Measurements from ENCODE around the gene MFSD2A.

MFSD2A gene

DNA sequence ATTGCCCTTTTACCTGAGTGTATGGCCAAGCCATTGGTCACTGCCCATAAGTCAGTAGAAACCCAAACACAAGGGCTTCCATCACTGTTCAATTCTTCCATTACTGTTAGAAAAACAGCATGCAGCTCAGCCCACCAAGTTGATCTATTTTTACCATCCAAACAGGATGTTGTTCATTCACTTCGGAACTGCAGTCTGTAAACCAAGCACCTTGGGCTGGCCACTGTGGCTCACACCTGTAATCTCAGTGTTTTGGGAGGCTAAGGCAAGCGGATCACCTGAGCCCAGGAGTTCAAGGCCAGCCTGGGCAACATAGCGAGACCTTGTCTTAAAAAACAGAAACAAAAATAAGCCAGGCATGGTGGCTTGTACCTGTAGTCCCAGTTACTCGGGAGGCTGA is 8.7 kb upstream of the MFSD2A start:
- H3K79me2 ChIP-seq (ENCODE audit: insufficient read depth, low read length), result no peaks in the 10 kb centered on the region
- no peaks in the 10 kb centered on the region; the same call in 1 of the 2 replicates for H3K36me3 ChIP-seq (ENCODE audit: insufficient read depth, low read length)
- TF ChIP-seq EZH2 (IDR thresholded peaks at IDR 0.05; ENCODE audit: borderline replicate concordance, low read length), result no peak
- TF ChIP-seq, protein P1, sequence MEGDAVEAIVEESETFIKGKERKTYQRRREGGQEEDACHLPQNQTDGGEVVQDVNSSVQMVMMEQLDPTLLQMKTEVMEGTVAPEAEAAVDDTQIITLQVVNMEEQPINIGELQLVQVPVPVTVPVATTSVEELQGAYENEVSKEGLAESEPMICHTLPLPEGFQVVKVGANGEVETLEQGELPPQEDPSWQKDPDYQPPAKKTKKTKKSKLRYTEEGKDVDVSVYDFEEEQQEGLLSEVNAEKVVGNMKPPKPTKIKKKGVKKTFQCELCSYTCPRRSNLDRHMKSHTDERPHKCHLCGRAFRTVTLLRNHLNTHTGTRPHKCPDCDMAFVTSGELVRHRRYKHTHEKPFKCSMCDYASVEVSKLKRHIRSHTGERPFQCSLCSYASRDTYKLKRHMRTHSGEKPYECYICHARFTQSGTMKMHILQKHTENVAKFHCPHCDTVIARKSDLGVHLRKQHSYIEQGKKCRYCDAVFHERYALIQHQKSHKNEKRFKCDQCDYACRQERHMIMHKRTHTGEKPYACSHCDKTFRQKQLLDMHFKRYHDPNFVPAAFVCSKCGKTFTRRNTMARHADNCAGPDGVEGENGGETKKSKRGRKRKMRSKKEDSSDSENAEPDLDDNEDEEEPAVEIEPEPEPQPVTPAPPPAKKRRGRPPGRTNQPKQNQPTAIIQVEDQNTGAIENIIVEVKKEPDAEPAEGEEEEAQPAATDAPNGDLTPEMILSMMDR (IDR thresholded peaks at IDR 0.05; ENCODE audit: low read length), result no peak
- H3K9ac ChIP-seq (ENCODE audit: low read length), result no peak overlapping the region
- H4K20me1 ChIP-seq (ENCODE audit: insufficient read depth, low read length), result no peaks in the 10 kb centered on the region
- no peaks in the 10 kb centered on the region for H3K9me2 ChIP-seq (ENCODE audit: low read depth, low read length)
- H3K4me2 ChIP-seq (ENCODE audit: low read length), result no peak overlapping the region
- H3K27me3 ChIP-seq (ENCODE audit: insufficient read depth, low read length), result no peaks in the 10 kb centered on the region; the same call in 1 of the 2 replicates
- no peak overlapping the region for H2AFZ ChIP-seq (ENCODE audit: low read length)
- H3K4me1 ChIP-seq (ENCODE audit: insufficient read depth, low read length, severe bottlenecking), result peaks cover 8% of the 10 kb centered on the region
- no peaks in the 10 kb centered on the region for H3K9me3 ChIP-seq (ENCODE audit: low read length)
- no peaks in the 10 kb centered on the region for H3F3A ChIP-seq (ENCODE audit: insufficient read depth, low read length)
- H3K4me3 ChIP-seq (ENCODE audit: low read depth, low read length, poor library complexity, severe bottlenecking), result no peak overlapping the region
- no peak overlapping the region for H3K27ac ChIP-seq (ENCODE audit: low read depth, low read length, poor library complexity, severe bottlenecking)

DNA sequence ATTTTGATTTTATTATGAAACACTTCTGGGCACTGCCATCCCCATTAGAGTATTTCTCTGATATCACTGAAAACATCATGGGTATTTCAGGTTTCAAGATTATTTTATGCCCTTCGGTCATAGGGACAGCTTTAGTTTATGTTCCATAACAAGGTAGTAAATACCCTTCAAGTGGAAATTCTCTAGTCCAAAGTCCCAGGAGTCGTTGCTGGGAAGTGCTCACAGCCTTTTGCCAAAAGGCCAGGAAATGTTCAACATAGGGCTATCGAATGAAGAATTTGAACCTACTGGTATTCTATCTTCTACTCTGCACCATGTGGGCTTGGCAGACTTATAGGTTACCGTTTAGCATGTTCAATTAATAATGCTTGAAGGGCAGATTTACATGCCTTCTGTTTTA is 7.7 kb upstream of the MFSD2A start:
- Histone ChIP-seq H3K9me2 (ENCODE audit: low read depth, low read length) (no peaks in the 10 kb centered on the region), H4K20me1 (ENCODE audit: insufficient read depth, low read length) (no peaks in the 10 kb centered on the region), H2AFZ (ENCODE audit: low read length) (no peak overlapping the region), H3K27me3 (ENCODE audit: insufficient read depth, low read length) (no peaks in the 10 kb centered on the region; the same call in 1 of the 2 replicates), H3F3A (ENCODE audit: insufficient read depth, low read length) (no peaks in the 10 kb centered on the region), H3K9ac (ENCODE audit: low read length) (no peak overlapping the region), H3K4me3 (ENCODE audit: low read depth, low read length, poor library complexity, severe bottlenecking) (no peak overlapping the region), H3K4me2 (ENCODE audit: low read length) (no peak overlapping the region), H3K9me3 (ENCODE audit: low read length) (no peaks in the 10 kb centered on the region), H3K27ac (ENCODE audit: low read depth, low read length, poor library complexity, severe bottlenecking) (no peak overlapping the region), H3K36me3 (ENCODE audit: insufficient read depth, low read length) (no peaks in the 10 kb centered on the region; the same call in 1 of the 2 replicates), H3K4me1 (ENCODE audit: insufficient read depth, low read length, severe bottlenecking) (peaks cover 8% of the 10 kb centered on the region), H3K79me2 (ENCODE audit: insufficient read depth, low read length) (no peaks in the 10 kb centered on the region)
- TF ChIP-seq EZH2 (IDR thresholded peaks at IDR 0.05; ENCODE audit: borderline replicate concordance, low read length), result no peak
- TF ChIP-seq, protein P1 (IDR thresholded peaks at IDR 0.05; ENCODE audit: low read length), result no peak

DNA sequence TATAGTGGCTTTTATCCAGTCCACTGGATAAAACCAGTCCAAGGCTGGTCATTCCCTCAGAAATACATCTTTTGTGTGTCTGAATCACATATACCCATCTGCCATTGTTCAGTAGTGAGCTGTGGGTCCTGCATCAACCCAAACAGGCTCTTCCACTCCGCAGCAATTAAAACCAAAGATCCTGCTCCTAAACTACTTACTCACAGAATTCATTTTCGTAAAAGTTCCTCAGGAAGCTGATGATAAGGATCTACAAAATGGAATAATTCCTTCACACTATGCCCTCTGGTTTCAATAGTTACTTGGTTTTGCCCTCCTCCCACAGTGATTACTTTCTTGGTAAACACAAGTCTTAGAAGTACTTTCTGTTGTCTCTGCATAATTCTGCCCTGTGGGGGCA is 5.1 kb upstream of the MFSD2A start:
- Histone ChIP-seq H4K20me1 (ENCODE audit: insufficient read depth, low read length) (no peaks in the 10 kb centered on the region), H3K79me2 (ENCODE audit: insufficient read depth, low read length) (no peaks in the 10 kb centered on the region), H3F3A (ENCODE audit: insufficient read depth, low read length) (no peaks in the 10 kb centered on the region), H2AFZ (ENCODE audit: low read length) (no peak overlapping the region), H3K4me2 (ENCODE audit: low read length) (no peak overlapping the region), H3K27ac (ENCODE audit: low read depth, low read length, poor library complexity, severe bottlenecking) (no peak overlapping the region), H3K9ac (ENCODE audit: low read length) (no peak overlapping the region), H3K27me3 (ENCODE audit: insufficient read depth, low read length) (no peaks in the 10 kb centered on the region; the same call in 1 of the 2 replicates), H3K9me3 (ENCODE audit: low read length) (no peaks in the 10 kb centered on the region), H3K4me3 (ENCODE audit: low read depth, low read length, poor library complexity, severe bottlenecking) (no peak overlapping the region), H3K9me2 (ENCODE audit: low read depth, low read length) (no peaks in the 10 kb centered on the region), H3K4me1 (ENCODE audit: insufficient read depth, low read length, severe bottlenecking) (peaks cover 14% of the 10 kb centered on the region), H3K36me3 (ENCODE audit: insufficient read depth, low read length) (no peaks in the 10 kb centered on the region; the same call in 1 of the 2 replicates)
- TF ChIP-seq EZH2 (IDR thresholded peaks at IDR 0.05; ENCODE audit: borderline replicate concordance, low read length), result no peak
- TF ChIP-seq, protein P1 (IDR thresholded peaks at IDR 0.05; ENCODE audit: low read length), result 0 out of 2 replicates have a peak, but pooled peaks have one; percentile 5

Data from OCI-LY1 (cell line).